Measurements from ENCODE around the gene SNX30.

Gene SNX30

GRCh38 chr9:112841261-112841660, 90.7 kb downstream of the SNX30 start:
- H3K4me1 ChIP-seq (ENCODE audit: insufficient read depth, low read length, severe bottlenecking) = peaks cover 13% of the 10 kb centered on the region
- no peaks in the 10 kb centered on the region for H3K9me3 ChIP-seq (ENCODE audit: low read length)
- TF ChIP-seq, protein P1, sequence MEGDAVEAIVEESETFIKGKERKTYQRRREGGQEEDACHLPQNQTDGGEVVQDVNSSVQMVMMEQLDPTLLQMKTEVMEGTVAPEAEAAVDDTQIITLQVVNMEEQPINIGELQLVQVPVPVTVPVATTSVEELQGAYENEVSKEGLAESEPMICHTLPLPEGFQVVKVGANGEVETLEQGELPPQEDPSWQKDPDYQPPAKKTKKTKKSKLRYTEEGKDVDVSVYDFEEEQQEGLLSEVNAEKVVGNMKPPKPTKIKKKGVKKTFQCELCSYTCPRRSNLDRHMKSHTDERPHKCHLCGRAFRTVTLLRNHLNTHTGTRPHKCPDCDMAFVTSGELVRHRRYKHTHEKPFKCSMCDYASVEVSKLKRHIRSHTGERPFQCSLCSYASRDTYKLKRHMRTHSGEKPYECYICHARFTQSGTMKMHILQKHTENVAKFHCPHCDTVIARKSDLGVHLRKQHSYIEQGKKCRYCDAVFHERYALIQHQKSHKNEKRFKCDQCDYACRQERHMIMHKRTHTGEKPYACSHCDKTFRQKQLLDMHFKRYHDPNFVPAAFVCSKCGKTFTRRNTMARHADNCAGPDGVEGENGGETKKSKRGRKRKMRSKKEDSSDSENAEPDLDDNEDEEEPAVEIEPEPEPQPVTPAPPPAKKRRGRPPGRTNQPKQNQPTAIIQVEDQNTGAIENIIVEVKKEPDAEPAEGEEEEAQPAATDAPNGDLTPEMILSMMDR (IDR thresholded peaks at IDR 0.05; ENCODE audit: low read length) = no peak
- TF ChIP-seq EZH2 (IDR thresholded peaks at IDR 0.05; ENCODE audit: borderline replicate concordance, low read length) = no peak
- no peaks in the 10 kb centered on the region for H4K20me1 ChIP-seq (ENCODE audit: insufficient read depth, low read length)
- H3K79me2 ChIP-seq (ENCODE audit: insufficient read depth, low read length) = no peaks in the 10 kb centered on the region
- no peak overlapping the region for H3K4me2 ChIP-seq (ENCODE audit: low read length)
- H2AFZ ChIP-seq (ENCODE audit: low read length) = no peak overlapping the region
- peaks cover 34% of the 10 kb centered on the region for H3K36me3 ChIP-seq (ENCODE audit: insufficient read depth, low read length)
- no peak overlapping the region for H3K9ac ChIP-seq (ENCODE audit: low read length)
- H3K27me3 ChIP-seq (ENCODE audit: insufficient read depth, low read length) = no peaks in the 10 kb centered on the region
- H3K9me2 ChIP-seq (ENCODE audit: low read depth, low read length) = no peaks in the 10 kb centered on the region
- H3K27ac ChIP-seq (ENCODE audit: low read depth, low read length, poor library complexity, severe bottlenecking) = no peak overlapping the region
- H3K4me3 ChIP-seq (ENCODE audit: low read depth, low read length, poor library complexity, severe bottlenecking) = no peak overlapping the region
- H3F3A ChIP-seq (ENCODE audit: insufficient read depth, low read length) = no peaks in the 10 kb centered on the region

GRCh38 chr9:112842555-112842954, 92.0 kb downstream of the SNX30 start:
- no peak overlapping the region for H3K4me2 ChIP-seq (ENCODE audit: low read length)
- H3K9me2 ChIP-seq (ENCODE audit: low read depth, low read length) = no peaks in the 10 kb centered on the region
- no peaks in the 10 kb centered on the region for H3K79me2 ChIP-seq (ENCODE audit: insufficient read depth, low read length)
- H3K9me3 ChIP-seq (ENCODE audit: low read length) = no peaks in the 10 kb centered on the region
- H3K36me3 ChIP-seq (ENCODE audit: insufficient read depth, low read length) = peaks cover 23% of the 10 kb centered on the region
- no peaks in the 10 kb centered on the region for H4K20me1 ChIP-seq (ENCODE audit: insufficient read depth, low read length)
- H3K27me3 ChIP-seq (ENCODE audit: insufficient read depth, low read length) = no peaks in the 10 kb centered on the region
- no peak overlapping the region for H3K27ac ChIP-seq (ENCODE audit: low read depth, low read length, poor library complexity, severe bottlenecking)
- no peak overlapping the region for H2AFZ ChIP-seq (ENCODE audit: low read length)
- no peaks in the 10 kb centered on the region for H3F3A ChIP-seq (ENCODE audit: insufficient read depth, low read length)
- no peak overlapping the region for H3K4me3 ChIP-seq (ENCODE audit: low read depth, low read length, poor library complexity, severe bottlenecking)
- no peak for TF ChIP-seq EZH2 (IDR thresholded peaks at IDR 0.05; ENCODE audit: borderline replicate concordance, low read length)
- TF ChIP-seq, protein P1 (IDR thresholded peaks at IDR 0.05; ENCODE audit: low read length) = no peak
- H3K9ac ChIP-seq (ENCODE audit: low read length) = no peak overlapping the region
- H3K4me1 ChIP-seq (ENCODE audit: insufficient read depth, low read length, severe bottlenecking) = peaks cover 13% of the 10 kb centered on the region

DNA sequence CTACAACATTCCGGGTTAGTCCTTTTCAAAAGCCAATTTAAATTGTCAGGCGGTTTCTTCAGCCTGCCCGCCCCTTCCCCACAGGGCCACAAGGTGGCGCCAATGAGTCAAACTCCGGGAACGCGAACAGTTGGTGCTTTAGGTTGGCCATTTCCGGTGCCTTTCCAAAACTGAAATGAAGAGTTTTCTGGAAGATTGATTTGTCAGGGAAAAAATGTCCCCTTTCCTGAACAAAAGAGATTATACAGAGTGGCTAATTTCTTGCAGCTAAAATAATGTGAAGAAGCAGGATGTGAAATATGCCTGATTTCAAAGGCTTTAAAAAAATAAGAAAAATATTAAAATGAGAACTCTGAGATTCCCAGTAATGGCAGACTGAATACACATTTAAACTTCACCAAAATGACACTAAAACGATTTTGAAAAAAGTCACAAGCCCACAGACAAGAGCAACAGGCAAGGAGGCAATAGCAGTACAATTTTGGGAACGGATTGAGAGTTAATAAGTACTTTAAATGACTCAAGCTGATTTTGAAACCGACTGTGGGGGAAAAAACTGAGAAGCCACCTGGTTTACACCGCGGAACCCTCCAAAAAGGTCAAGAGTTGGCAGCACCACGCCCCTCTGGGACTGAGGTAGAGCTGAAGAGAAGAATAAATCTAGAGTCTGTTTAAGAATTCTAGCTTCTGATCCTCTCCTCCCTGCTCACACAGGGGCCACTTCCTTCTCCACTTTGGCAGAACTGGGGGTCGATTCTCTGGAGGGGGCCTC, 94.4 kb downstream of the SNX30 start:
- H3K36me3 ChIP-seq (ENCODE audit: insufficient read depth, low read length) = peaks cover 3% of the 10 kb centered on the region; the same call in 1 of the 2 replicates
- H3F3A ChIP-seq (ENCODE audit: insufficient read depth, low read length) = no peaks in the 10 kb centered on the region
- no peak overlapping the region for H3K9ac ChIP-seq (ENCODE audit: low read length)
- peak overlapping the region; percentile 3 for H3K27ac ChIP-seq (ENCODE audit: low read depth, low read length, poor library complexity, severe bottlenecking)
- no peaks in the 10 kb centered on the region for H3K9me3 ChIP-seq (ENCODE audit: low read length)
- no peak overlapping the region for H3K4me3 ChIP-seq (ENCODE audit: low read depth, low read length, poor library complexity, severe bottlenecking)
- H3K79me2 ChIP-seq (ENCODE audit: insufficient read depth, low read length) = no peaks in the 10 kb centered on the region
- H2AFZ ChIP-seq (ENCODE audit: low read length) = no peak overlapping the region
- no peaks in the 10 kb centered on the region for H3K9me2 ChIP-seq (ENCODE audit: low read depth, low read length)
- no peaks in the 10 kb centered on the region for H4K20me1 ChIP-seq (ENCODE audit: insufficient read depth, low read length)
- H3K4me2 ChIP-seq (ENCODE audit: low read length) = peak overlapping the region; percentile 22
- peaks cover 13% of the 10 kb centered on the region for H3K4me1 ChIP-seq (ENCODE audit: insufficient read depth, low read length, severe bottlenecking)
- no peaks in the 10 kb centered on the region for H3K27me3 ChIP-seq (ENCODE audit: insufficient read depth, low read length)
- TF ChIP-seq, protein P1 (IDR thresholded peaks at IDR 0.05; ENCODE audit: low read length) = peak; percentile 98
- no peak for TF ChIP-seq EZH2 (IDR thresholded peaks at IDR 0.05; ENCODE audit: borderline replicate concordance, low read length)
